GM12873 (cell line): ENCODE data around the gene FGFR4.

Source experiments
- CTCF ChIP-seq: IDR thresholded peaks from 2 replicates; pipeline ENCODE4 v1.5.1; 2012; ENCODE audit warnings: low read depth, mild to moderate bottlenecking, moderate library complexity, low read length, control low read depth; ENCODE audit not compliant: insufficient read depth; ENCODE audit errors: missing control alignments

Gene FGFR4

GRCh38 chr5:177071666-177072385, 14.9 kb upstream of the FGFR4 start:
- TF ChIP-seq CTCF: peak; percentile 89

DNA sequence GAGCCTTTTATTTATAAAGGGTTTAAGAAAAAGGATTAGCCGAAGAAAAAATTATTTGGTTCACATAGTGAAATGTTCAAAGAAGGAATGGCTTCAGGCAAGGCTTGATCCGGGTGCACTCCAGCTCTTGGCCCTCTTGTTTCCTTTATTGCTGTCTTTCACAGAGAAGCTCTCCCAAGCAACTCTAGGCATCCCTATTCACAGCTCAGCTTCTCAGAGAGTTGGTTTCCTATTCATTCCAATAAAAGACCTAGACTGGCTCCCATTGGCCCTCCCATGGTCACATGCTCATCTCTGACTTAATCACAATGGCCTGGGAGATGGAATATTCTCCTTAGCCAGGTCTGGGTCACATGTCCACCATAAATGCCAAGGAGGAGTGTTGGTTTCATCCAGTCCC, 9.4 kb upstream of the FGFR4 start:
- no peak for TF ChIP-seq CTCF

- no peak for TF ChIP-seq CTCF
These were observed 7.1 kb upstream of the FGFR4 start for GRCh38 chr5:177079606-177080005.

DNA sequence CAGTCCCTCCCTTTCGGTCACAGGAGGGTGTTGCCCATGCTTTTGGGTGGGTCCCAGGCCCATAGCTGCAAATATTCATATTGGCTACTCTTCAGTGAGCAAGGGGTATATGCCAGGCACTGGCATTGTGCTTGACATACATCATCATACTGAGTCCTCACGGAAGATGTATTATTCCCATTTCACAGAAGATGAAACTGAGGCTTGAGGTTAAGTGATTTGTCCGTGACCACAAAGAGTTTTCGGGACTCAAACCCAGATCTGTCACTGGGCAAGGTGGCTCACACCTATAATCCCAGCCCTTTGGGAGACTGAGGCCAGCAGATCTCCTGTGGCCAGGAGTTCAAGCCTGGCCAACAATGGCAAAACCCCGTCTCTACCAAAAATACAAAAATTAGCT, 6.5 kb upstream of the FGFR4 start:
- no peak for TF ChIP-seq CTCF

GRCh38 chr5:177081859-177082258, 4.9 kb upstream of the FGFR4 start:
- no peak for TF ChIP-seq CTCF

- no peak for TF ChIP-seq CTCF
These were observed 3.4 kb upstream of the FGFR4 start for GRCh38 chr5:177083357-177083756.

GRCh38 chr5:177084175-177084574, 2.5 kb upstream of the FGFR4 start:
- no peak for TF ChIP-seq CTCF
